Measurements from ENCODE around the gene EIF3F. TPM values are rescaled to one million over a fixed set of nuclear protein-coding genes. Genes with fewer than 3 reads are reported as not detected.
"Not testable (repeated sequence)": the region's sequence is repeated elsewhere in the genome, so short reads cannot be mapped to it uniquely, and the experiment has no call there.

The EIF3F gene
- total RNA-seq, 1 donor from 2014 or later = 257 TPM

DNA sequence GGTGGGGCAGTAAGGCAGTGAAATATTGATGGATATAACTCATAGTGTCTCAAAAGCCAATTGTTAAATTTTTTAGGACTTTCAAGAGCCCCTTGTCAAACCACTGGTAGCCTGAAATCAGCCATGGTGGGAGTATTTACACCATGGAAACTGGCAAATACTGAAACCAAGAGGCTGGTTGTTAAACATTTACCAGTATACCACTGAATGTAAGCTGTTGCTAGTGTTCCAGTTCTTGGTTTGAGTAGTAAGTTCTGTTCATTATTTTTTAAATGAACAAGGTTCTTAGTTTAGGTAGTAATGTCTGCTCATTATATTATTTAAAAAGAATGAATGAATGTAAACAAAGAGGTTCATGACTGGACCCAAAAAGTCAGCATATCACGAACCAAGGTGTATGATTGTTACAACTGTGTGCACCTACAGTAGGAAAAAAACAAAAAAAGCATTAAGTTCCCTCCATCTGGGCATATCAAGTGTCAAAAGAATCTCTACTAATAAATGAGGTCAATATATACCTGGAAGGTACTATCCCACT, 4.5 kb upstream of the EIF3F start:
- no peaks in the 10 kb centered on the region for H3K36me3 Mint-ChIP-seq
- peaks cover 3% of the 10 kb centered on the region for H3K27me3 Mint-ChIP-seq (ENCODE audit: insufficient read depth, low read depth)
- no peak overlapping the region for H3K27ac Mint-ChIP-seq
- H3K27me3 ChIP-seq = no peaks in the 10 kb centered on the region
- no peak overlapping the region for H3K4me3 Mint-ChIP-seq
- no peak overlapping the region for H3K9ac ChIP-seq
- H3K36me3 ChIP-seq = no peaks in the 10 kb centered on the region
- H3K4me2 ChIP-seq = no peak overlapping the region
- H3K9me3 ChIP-seq (ENCODE audit: low read depth) = no peaks in the 10 kb centered on the region
- H4K20me1 ChIP-seq (ENCODE audit: low read depth) = no peaks in the 10 kb centered on the region
- no peak overlapping the region for H3K4me3 ChIP-seq
- H2AFZ ChIP-seq (replicated peaks) = no peak overlapping the region
- TF ChIP-seq, protein P1, sequence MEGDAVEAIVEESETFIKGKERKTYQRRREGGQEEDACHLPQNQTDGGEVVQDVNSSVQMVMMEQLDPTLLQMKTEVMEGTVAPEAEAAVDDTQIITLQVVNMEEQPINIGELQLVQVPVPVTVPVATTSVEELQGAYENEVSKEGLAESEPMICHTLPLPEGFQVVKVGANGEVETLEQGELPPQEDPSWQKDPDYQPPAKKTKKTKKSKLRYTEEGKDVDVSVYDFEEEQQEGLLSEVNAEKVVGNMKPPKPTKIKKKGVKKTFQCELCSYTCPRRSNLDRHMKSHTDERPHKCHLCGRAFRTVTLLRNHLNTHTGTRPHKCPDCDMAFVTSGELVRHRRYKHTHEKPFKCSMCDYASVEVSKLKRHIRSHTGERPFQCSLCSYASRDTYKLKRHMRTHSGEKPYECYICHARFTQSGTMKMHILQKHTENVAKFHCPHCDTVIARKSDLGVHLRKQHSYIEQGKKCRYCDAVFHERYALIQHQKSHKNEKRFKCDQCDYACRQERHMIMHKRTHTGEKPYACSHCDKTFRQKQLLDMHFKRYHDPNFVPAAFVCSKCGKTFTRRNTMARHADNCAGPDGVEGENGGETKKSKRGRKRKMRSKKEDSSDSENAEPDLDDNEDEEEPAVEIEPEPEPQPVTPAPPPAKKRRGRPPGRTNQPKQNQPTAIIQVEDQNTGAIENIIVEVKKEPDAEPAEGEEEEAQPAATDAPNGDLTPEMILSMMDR (IDR thresholded peaks at IDR 0.05) = no peak
- TF ChIP-seq EZH2 (IDR thresholded peaks at IDR 0.05) (no peak), EZH2phosphoT487 (IDR thresholded peaks at IDR 0.05) (no peak)
- H3K4me1 ChIP-seq = no peaks in the 10 kb centered on the region
- H3K79me2 ChIP-seq (ENCODE audit: low read depth) = peaks cover 5% of the 10 kb centered on the region
- no peak for DNase-seq (ENCODE audit: low spot score)
- H3K9me3 Mint-ChIP-seq = no peaks in the 10 kb centered on the region
- no peak overlapping the region for H3K27ac ChIP-seq
- peaks cover 6% of the 10 kb centered on the region for H3K4me1 Mint-ChIP-seq
- no peaks in the 10 kb centered on the region for H3F3A ChIP-seq (ENCODE audit: low read depth)

DNA sequence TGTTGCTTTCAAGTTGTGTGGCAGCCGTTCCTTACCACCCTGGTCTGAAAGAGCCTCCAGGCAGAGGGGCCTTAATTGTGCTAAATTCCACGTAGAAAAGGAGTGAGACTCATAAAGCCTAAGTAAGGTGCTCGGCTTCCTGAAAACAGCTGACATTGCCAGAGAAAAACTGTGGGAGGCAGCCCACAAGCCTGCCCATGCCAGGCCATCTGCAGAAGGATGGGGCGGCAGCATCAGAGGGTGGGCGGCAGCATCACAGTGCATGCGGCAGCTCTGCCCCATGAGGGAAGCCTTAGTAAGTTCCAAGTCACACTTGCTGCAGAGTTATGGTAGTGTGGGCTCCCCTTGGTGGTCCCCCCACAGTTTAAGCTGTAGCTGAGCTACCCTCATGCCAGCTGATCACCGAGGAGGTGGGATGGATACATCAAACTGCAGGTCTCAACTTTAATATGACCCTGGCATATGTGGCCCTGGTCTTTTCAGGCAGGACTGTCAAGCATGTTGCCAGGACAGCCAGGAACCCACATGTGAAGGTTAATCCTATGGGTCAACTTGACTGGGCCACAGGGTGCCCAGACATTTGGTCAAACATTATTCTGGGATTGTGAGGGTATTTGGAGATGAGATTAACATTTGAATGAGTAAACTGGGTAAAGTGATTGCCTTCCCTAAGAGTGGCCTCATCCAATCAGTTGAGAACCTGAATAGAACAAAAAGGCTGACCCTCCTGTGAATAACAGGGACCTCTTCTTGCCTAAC, 3.1 kb upstream of the EIF3F start:
- DNase-seq (ENCODE audit: low spot score) = no peak
- peaks cover 13% of the 10 kb centered on the region for H3K4me1 Mint-ChIP-seq
- H3K36me3 Mint-ChIP-seq = no peaks in the 10 kb centered on the region
- no peak overlapping the region for H2AFZ ChIP-seq (replicated peaks)
- H3K27me3 ChIP-seq = no peaks in the 10 kb centered on the region
- H4K20me1 ChIP-seq (ENCODE audit: low read depth) = peaks cover 13% of the 10 kb centered on the region
- no peaks in the 10 kb centered on the region for H3K9me3 ChIP-seq (ENCODE audit: low read depth)
- no peak overlapping the region for H3K4me2 ChIP-seq
- TF ChIP-seq, protein P1 (IDR thresholded peaks at IDR 0.05) = no peak
- no peak for TF ChIP-seq EZH2phosphoT487 (IDR thresholded peaks at IDR 0.05)
- no peak for TF ChIP-seq EZH2 (IDR thresholded peaks at IDR 0.05)
- H3K4me1 ChIP-seq = peaks cover 11% of the 10 kb centered on the region
- H3K27ac Mint-ChIP-seq = no peak overlapping the region
- H3K9ac ChIP-seq = no peak overlapping the region
- H3F3A ChIP-seq (ENCODE audit: low read depth) = no peaks in the 10 kb centered on the region
- no peak overlapping the region for H3K27ac ChIP-seq
- H3K79me2 ChIP-seq (ENCODE audit: low read depth) = peaks cover 18% of the 10 kb centered on the region
- H3K4me3 Mint-ChIP-seq = no peak overlapping the region
- no peak overlapping the region for H3K4me3 ChIP-seq
- peaks cover 3% of the 10 kb centered on the region for H3K27me3 Mint-ChIP-seq (ENCODE audit: insufficient read depth, low read depth)
- H3K36me3 ChIP-seq = no peaks in the 10 kb centered on the region
- no peaks in the 10 kb centered on the region for H3K9me3 Mint-ChIP-seq

DNA sequence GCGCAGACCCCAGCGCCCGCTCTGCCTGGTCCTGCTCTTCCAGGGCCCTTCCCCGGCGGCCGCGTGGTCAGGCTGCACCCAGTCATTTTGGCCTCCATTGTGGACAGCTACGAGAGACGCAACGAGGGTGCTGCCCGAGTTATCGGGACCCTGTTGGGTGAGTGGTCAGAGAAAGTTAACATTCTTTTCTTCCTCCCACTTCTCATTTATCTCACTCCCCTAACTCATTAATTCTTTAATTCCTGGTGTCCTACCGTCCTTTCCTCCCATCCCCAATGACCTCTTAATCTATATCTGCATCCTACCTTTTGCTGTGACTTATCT, 385 bp downstream of the EIF3F start:
- H3K79me2 ChIP-seq (ENCODE audit: low read depth) = peaks cover 40% of the 10 kb centered on the region
- not testable (repeated sequence) for H3K27me3 Mint-ChIP-seq (ENCODE audit: insufficient read depth, low read depth); H3K36me3 ChIP-seq; H3K9me3 Mint-ChIP-seq; H3K36me3 Mint-ChIP-seq; H3K9me3 ChIP-seq (ENCODE audit: low read depth); H3K27ac ChIP-seq; H2AFZ ChIP-seq (replicated peaks); DNase-seq (ENCODE audit: low spot score); H3F3A ChIP-seq (ENCODE audit: low read depth); H3K27me3 ChIP-seq
- H3K27ac Mint-ChIP-seq = peak overlapping the region; percentile 19
- H4K20me1 ChIP-seq (ENCODE audit: low read depth) = peaks cover 23% of the 10 kb centered on the region
- peak overlapping the region; percentile 96 for H3K4me3 Mint-ChIP-seq
- peaks cover 11% of the 10 kb centered on the region for H3K4me1 ChIP-seq
- peaks cover 14% of the 10 kb centered on the region for H3K4me1 Mint-ChIP-seq
- peak overlapping the region; percentile 97 for H3K4me3 ChIP-seq
- peak overlapping the region; percentile 87 for H3K9ac ChIP-seq
- peak overlapping the region; percentile 100 for H3K4me2 ChIP-seq

DNA sequence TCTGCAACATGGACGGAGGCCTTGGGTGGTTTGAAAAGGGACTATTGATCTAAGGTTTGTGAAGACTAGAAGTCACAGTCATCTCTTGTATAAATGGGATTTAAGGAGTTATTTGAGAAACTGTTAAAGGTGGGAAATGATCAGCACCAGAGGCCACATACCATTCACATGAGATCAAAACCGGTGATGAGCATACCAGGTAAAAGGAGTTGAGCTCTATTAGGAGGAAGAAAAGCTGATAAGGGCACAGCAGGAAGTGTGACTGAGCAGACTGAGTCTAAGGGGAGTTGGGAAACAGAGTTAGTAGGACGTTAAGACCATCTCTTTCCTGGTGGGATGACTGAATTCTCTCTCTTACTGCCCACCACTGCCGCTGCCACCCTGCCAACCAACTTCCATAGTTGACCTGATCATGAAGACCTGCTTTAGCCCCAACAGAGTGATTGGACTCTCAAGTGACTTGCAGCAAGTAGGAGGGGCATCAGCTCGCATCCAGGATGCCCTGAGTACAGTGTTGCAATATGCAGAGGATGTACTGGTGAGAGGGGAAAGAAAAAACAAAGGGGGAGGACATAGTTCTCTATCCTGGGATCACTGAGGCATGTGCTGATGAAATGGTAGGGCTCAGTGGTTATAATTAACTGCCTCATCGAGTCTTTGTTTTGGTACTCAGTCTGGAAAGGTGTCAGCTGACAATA, 7.6 kb downstream of the EIF3F start:
- Histone ChIP-seq H3K9ac (no peak overlapping the region), H3K27ac (no peak overlapping the region), H3K79me2 (ENCODE audit: low read depth) (peaks cover 14% of the 10 kb centered on the region), H4K20me1 (ENCODE audit: low read depth) (peaks cover 8% of the 10 kb centered on the region), H3K27me3 (no peaks in the 10 kb centered on the region), H2AFZ (replicated peaks) (no peak overlapping the region), H3K4me3 (no peak overlapping the region), H3K36me3 (peaks cover 17% of the 10 kb centered on the region), H3F3A (ENCODE audit: low read depth) (peaks cover 15% of the 10 kb centered on the region), H3K9me3 (ENCODE audit: low read depth) (no peaks in the 10 kb centered on the region), H3K4me2 (no peak overlapping the region), H3K4me1 (no peaks in the 10 kb centered on the region)
- DNase-seq (ENCODE audit: low spot score) = no peak
- Mint-ChIP-seq H3K9me3 (no peaks in the 10 kb centered on the region), H3K27ac (no peak overlapping the region), H3K4me1 (no peaks in the 10 kb centered on the region), H3K36me3 (peaks cover 49% of the 10 kb centered on the region), H3K4me3 (no peak overlapping the region), H3K27me3 (ENCODE audit: insufficient read depth, low read depth) (peaks cover 2% of the 10 kb centered on the region)
- TF ChIP-seq, protein P1 (IDR thresholded peaks at IDR 0.05) = no peak
- TF ChIP-seq EZH2phosphoT487 (IDR thresholded peaks at IDR 0.05) (no peak), EZH2 (IDR thresholded peaks at IDR 0.05) (no peak)

Data from neural progenitor cell (in vitro differentiated cells).